PFSK-1 (cell line): ENCODE data around the gene TP53I3.

ENCODE experiments used
- FOXP2 ChIP-seq: optimal IDR thresholded peaks from 2 replicates; pipeline ENCODE3; 2011; ENCODE audit warnings: borderline replicate concordance, control low read depth, inconsistent platforms; ENCODE audit not compliant: insufficient read depth; ENCODE audit errors: extremely low read length, extremely low read depth
- POLR2AphosphoS5 ChIP-seq: IDR thresholded peaks from 2 replicates; pipeline ENCODE4 v1.6.1; 2012; ENCODE audit warnings: low read depth, mild to moderate bottlenecking, control low read depth, low read length, moderate library complexity
- SIN3A ChIP-seq: IDR thresholded peaks from 2 replicates; pipeline ENCODE4 v1.6.1; 2012; ENCODE audit warnings: mild to moderate bottlenecking, low read length, moderate library complexity, borderline replicate concordance; ENCODE audit not compliant: insufficient read depth
- TAF1 ChIP-seq: IDR thresholded peaks from 2 replicates; pipeline ENCODE4 v1.6.1; 2012; ENCODE audit warnings: low read length, control low read depth, borderline replicate concordance; ENCODE audit not compliant: insufficient read depth
- TF ChIP-seq, protein P1 (sequence below), 2 experiments: IDR thresholded peaks; 2 replicates each; pipeline versions ENCODE4 v1.6.1 to v1.8.0; 2011 to 2012; ENCODE audit warnings: low read depth in 2 of 2, low read length in 2 of 2, control low read depth in 1 of 2, inconsistent platforms in 1 of 2, mild to moderate bottlenecking in 1 of 2, moderate library complexity in 1 of 2; ENCODE audit not compliant: insufficient read depth in 1 of 2

The TP53I3 gene

DNA sequence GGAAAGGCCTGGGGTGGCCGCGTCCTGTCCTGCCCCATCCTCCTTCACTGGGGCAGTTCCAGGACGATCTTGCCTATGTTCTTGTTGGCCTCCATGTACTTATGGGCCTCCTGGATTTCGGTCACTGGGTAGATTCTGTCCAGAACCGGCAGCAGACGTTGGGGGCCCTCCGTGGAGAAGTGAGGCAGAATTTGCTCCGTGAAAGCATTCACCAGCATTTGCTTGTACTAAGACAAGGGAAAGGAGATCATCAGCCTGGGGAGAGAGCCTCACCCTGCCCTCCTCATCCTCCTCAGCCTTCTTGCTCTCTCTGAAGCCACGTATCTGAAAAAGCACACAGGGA is 7.1 kb downstream of the TP53I3 start:
- TF ChIP-seq, protein P1, sequence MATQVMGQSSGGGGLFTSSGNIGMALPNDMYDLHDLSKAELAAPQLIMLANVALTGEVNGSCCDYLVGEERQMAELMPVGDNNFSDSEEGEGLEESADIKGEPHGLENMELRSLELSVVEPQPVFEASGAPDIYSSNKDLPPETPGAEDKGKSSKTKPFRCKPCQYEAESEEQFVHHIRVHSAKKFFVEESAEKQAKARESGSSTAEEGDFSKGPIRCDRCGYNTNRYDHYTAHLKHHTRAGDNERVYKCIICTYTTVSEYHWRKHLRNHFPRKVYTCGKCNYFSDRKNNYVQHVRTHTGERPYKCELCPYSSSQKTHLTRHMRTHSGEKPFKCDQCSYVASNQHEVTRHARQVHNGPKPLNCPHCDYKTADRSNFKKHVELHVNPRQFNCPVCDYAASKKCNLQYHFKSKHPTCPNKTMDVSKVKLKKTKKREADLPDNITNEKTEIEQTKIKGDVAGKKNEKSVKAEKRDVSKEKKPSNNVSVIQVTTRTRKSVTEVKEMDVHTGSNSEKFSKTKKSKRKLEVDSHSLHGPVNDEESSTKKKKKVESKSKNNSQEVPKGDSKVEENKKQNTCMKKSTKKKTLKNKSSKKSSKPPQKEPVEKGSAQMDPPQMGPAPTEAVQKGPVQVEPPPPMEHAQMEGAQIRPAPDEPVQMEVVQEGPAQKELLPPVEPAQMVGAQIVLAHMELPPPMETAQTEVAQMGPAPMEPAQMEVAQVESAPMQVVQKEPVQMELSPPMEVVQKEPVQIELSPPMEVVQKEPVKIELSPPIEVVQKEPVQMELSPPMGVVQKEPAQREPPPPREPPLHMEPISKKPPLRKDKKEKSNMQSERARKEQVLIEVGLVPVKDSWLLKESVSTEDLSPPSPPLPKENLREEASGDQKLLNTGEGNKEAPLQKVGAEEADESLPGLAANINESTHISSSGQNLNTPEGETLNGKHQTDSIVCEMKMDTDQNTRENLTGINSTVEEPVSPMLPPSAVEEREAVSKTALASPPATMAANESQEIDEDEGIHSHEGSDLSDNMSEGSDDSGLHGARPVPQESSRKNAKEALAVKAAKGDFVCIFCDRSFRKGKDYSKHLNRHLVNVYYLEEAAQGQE (IDR thresholded peaks at IDR 0.05; ENCODE audit: insufficient read depth in 1 of 2, low read depth in 2 of 2, low read length in 2 of 2): no peak
- peak; percentile 11; the same call in 1 of the 2 replicates for TF ChIP-seq POLR2AphosphoS5

DNA sequence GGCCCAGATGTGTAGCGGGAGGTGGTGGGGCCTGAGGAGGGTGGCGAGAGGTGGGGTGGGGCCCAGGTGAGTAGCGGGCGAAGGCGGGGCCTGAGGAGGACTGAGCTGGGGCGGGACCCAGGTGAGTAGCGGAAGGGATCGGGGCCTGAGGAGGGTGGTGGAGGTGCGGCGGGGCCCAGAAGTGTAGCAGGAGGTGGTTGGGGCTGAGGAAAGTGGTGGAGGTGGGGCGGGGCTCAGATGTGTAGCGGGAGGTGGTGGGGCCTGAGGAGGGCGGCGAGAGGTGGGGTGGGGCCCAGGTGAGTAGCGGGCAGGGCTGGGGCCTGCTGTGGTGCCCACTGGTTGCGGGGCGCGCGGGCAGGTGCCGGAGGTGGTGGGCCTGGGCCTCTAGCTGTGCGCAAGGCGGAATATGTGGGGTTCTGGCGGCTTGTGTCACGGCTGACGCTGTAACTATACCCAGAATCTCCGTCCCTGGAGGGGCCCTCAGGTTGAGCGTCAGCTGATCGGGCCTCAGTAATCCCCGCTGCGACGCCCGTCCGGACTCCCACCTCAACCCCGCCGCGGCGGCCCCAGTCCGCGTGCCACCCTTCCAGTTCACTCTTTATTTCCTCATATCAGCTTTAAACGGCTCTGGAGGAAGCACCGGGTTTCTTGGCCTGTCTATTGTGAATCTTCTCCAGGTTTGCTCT is 7.6 kb downstream of the TP53I3 start:
- 0 out of 2 replicates have a peak, but pooled peaks have one; percentile 5 for TF ChIP-seq POLR2AphosphoS5
- TF ChIP-seq, protein P1 (IDR thresholded peaks at IDR 0.05; ENCODE audit: insufficient read depth in 1 of 2, low read depth in 2 of 2, low read length in 2 of 2): no peak

DNA sequence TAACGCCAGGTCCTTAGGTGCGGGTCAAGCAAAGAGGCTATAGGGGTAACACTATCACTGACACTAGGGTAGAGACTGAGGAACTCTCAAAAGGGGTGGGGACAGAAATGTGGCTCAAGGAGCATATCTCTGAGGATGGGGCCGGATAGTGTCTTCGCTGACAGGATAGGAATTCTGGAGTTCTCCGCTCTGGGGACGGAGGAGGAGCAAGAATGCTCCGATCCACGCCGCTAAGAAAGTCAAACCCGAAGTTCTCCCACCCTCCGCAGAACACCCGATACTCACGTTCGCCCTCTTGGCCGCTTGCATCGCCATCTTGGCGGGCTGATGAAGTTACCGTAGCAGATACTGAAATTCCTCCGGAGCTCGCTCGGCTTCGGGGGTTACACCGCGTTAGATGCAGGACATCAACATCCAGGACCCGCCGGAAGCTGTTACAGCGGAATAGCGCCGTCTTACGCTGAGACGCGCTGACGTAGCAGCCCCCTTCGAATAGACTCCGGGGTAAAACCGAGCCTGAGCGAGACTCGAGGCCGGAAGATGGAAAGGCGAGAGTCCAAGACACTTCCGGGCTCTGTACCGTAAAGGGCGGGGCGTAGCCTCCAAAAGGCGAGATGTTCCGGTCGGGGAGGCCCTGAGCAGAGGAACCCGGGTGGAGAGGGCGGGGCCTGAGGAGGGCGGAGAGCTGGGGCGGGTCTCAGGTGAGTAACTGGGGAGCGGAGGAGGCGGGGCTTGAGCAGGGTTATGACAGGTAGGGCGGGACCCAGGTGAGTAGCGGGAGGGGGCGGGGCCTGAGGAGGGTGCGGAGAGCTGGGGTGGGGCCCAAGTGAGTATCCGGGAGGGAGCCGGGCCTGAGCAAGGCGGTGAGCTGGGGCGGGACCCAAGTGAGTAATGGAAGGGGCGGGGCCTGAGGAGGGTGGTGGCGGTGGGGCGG is 8.5 kb downstream of the TP53I3 start, which contains the start of gene SF3B6:
Gene SF3B6, minus strand, starts transcription at position 412 of the 934 bp plus-strand sequence. Its CDS starts 97 bp downstream, at position 315.
- TF ChIP-seq SIN3A (peak; percentile 9; the same call in 1 of the 2 replicates), POLR2AphosphoS5 (peak; percentile 89), TAF1 (peak; percentile 88; the same call in 1 of the 2 replicates), FOXP2 (peak; percentile 98)
- TF ChIP-seq, protein P1 (IDR thresholded peaks at IDR 0.05; ENCODE audit: insufficient read depth in 1 of 2, low read depth in 2 of 2, low read length in 2 of 2): peak; percentile 11 to 26; a peak in 2 of 4 replicates

DNA sequence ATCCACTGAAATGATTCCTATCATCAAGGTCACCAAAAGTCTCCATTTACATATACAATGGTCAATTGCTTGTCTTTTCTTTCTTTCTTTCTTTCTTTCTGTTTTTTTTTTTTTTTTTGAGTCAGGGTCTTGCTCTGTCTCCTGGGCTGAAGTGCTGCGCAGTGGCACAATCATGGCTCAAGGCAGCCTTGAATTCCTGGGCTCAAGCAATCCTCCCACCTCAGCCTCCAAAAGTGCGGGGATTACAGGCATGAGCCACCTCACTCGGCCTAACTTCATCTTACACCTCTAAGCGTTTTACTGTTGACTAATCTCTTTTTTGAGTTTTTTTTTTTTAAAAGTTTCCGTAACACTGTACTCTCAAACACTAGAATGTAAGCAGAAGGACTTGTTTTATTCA is 9.4 kb downstream of the TP53I3 start:
- TF ChIP-seq POLR2AphosphoS5: no peak
- no peak for TF ChIP-seq FOXP2
- no peak for TF ChIP-seq SIN3A
- TF ChIP-seq, protein P1 (IDR thresholded peaks at IDR 0.05; ENCODE audit: insufficient read depth in 1 of 2, low read depth in 2 of 2, low read length in 2 of 2): no peak
- no peak for TF ChIP-seq TAF1
